Measurements from ENCODE around the gene ALDOA.

ALDOA gene

DNA sequence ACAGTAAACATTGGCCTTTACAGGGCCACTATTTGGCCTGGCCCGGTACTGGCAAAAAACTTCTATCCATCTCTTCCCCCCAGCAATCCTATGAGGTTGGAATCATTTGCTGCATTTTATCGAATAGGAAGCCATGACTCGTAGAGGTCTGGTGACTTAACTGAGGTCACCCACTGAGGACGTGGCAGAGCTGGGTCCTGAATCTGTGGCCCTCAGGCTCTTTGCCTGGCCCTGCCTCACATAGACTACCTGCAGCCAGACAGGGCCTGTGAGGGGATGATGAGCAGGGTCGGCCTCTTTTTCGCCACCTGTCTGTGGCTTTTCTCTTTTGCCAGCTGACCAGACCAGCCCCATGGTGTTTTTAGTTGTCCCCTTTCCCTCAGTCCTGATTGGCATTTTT is 12.1 kb downstream of the ALDOA start:
- Histone ChIP-seq H3K27me3 (ENCODE audit: control insufficient read depth, insufficient read depth, low read length) (no peaks in the 10 kb centered on the region), H3K9me3 (ENCODE audit: control insufficient read depth, low read length) (no peaks in the 10 kb centered on the region), H3K9ac (ENCODE audit: low read length) (peak overlapping the region; percentile 89), H3K4me1 (ENCODE audit: control insufficient read depth, insufficient read depth, low read length) (peaks cover 33% of the 10 kb centered on the region), H3K36me3 (ENCODE audit: control insufficient read depth, insufficient read depth, low read length) (peaks cover 25% of the 10 kb centered on the region), H3K4me3 (ENCODE audit: low read length) (no peak overlapping the region)

DNA sequence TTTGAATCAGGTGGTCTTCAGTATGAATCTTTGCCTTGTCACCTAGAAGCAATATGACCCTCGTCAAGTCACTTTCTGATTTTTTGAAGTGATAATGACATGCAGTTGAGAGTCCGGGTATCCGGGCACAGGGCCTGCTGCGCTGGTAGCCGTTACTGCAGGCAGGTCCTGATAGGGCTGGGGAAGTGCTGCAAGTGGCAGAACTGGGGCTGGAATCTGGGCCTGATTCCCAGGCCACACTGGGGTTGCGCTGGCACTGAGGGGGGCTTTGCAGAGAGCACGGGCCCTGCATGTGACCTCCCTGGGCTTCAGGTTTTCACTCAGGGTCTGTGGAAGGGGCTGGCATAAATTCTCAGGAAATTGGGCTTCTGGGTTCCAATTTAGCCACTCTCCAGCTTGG is 13.2 kb downstream of the ALDOA start:
- no peak overlapping the region for H3K4me3 ChIP-seq (ENCODE audit: low read length)
- H3K9me3 ChIP-seq (ENCODE audit: control insufficient read depth, low read length) = no peaks in the 10 kb centered on the region
- peaks cover 33% of the 10 kb centered on the region for H3K36me3 ChIP-seq (ENCODE audit: control insufficient read depth, insufficient read depth, low read length)
- H3K9ac ChIP-seq (ENCODE audit: low read length) = no peak overlapping the region
- peaks cover 33% of the 10 kb centered on the region for H3K4me1 ChIP-seq (ENCODE audit: control insufficient read depth, insufficient read depth, low read length)
- H3K27me3 ChIP-seq (ENCODE audit: control insufficient read depth, insufficient read depth, low read length) = no peaks in the 10 kb centered on the region

DNA sequence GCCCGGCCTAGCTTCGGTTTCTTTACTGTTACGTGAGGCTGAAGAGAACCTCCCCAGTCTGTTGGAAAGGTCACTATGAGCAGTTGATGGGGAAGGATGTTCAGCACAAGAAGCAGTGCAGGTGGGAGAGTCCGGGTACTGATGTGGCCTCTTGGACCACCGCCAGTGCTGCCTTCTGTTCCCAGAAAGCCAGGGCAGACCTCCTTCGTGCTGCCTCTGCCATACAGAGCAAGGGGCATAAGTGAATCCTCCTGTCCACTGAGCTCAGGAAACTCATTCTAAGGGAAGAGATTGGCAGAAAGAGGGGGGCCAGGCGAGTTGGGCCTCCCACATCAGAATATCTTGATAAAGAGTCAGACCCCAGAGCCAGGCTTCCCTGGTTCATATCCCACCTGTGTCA is 13.9 kb downstream of the ALDOA start:
- Histone ChIP-seq H3K36me3 (ENCODE audit: control insufficient read depth, insufficient read depth, low read length) (peaks cover 40% of the 10 kb centered on the region), H3K9me3 (ENCODE audit: control insufficient read depth, low read length) (no peaks in the 10 kb centered on the region), H3K27me3 (ENCODE audit: control insufficient read depth, insufficient read depth, low read length) (no peaks in the 10 kb centered on the region), H3K4me1 (ENCODE audit: control insufficient read depth, insufficient read depth, low read length) (peaks cover 33% of the 10 kb centered on the region), H3K9ac (ENCODE audit: low read length) (no peak overlapping the region), H3K4me3 (ENCODE audit: low read length) (no peak overlapping the region)

DNA sequence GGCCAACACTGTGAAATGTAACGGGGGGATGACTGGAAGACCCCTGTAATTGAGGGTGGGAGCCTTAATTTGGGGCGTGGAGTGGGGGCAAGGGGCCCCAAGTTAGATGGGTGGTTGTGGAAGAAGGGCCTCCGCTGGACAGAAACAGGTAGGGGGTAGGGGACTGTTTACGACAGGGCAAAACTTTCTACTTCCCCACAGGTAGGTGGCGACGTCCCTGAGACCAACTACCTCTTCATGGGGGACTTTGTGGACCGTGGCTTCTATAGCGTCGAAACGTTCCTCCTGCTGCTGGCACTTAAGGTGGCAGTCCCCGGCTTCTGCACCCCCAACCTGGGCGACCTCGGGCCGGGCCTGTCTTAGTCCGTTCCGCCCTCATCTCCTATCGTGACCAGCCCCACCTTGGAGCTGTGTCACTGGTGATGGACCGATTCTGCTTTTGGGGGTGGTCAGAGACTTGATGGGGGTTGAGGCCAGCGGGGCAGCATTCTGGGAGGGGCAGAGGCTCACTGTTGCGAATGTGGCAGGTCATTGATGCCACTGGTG is 17.1 kb downstream of the ALDOA start:
- peaks cover 40% of the 10 kb centered on the region for H3K36me3 ChIP-seq (ENCODE audit: control insufficient read depth, insufficient read depth, low read length)
- H3K9ac ChIP-seq (ENCODE audit: low read length) = no peak overlapping the region
- no peak overlapping the region for H3K4me3 ChIP-seq (ENCODE audit: low read length)
- H3K4me1 ChIP-seq (ENCODE audit: control insufficient read depth, insufficient read depth, low read length) = peaks cover 15% of the 10 kb centered on the region
- H3K9me3 ChIP-seq (ENCODE audit: control insufficient read depth, low read length) = no peaks in the 10 kb centered on the region
- H3K27me3 ChIP-seq (ENCODE audit: control insufficient read depth, insufficient read depth, low read length) = no peaks in the 10 kb centered on the region

DNA sequence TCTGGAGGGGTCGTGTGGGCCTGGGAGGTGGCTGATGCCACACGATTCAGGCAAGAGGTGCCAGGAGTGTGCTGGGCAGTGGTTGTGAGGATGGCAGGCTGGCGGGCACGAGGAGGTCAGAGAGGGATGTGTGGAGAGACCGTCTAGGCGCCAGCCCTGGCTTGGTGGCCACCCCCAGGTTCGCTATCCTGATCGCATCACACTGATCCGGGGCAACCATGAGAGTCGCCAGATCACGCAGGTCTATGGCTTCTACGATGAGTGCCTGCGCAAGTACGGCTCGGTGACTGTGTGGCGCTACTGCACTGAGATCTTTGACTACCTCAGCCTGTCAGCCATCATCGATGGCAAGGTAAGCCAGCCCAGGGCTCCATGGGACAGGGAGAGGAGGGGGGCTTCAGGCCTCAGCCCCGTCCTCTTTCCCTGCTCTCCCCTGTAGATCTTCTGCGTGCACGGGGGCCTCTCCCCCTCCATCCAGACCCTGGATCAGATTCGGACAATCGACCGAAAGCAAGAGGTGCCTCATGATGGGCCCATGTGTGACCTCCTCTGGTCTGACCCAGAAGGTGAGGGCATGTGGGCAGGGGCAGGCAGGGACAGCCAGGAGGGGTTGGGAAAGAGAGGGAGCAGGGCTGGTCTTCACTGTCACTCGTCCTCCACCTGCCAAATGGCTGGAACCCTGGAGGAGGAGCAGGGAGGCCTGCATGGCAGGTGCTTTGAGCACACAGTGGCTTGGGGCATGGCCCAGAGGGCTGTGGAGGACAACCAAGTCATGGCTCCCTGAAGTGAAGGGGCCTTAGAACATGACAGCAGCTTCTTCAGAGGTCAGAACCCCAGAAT is 17.9 kb downstream of the ALDOA start:
- Histone ChIP-seq H3K9ac (ENCODE audit: low read length) (no peak overlapping the region), H3K36me3 (ENCODE audit: control insufficient read depth, insufficient read depth, low read length) (peaks cover 32% of the 10 kb centered on the region), H3K4me3 (ENCODE audit: low read length) (no peak overlapping the region)

DNA sequence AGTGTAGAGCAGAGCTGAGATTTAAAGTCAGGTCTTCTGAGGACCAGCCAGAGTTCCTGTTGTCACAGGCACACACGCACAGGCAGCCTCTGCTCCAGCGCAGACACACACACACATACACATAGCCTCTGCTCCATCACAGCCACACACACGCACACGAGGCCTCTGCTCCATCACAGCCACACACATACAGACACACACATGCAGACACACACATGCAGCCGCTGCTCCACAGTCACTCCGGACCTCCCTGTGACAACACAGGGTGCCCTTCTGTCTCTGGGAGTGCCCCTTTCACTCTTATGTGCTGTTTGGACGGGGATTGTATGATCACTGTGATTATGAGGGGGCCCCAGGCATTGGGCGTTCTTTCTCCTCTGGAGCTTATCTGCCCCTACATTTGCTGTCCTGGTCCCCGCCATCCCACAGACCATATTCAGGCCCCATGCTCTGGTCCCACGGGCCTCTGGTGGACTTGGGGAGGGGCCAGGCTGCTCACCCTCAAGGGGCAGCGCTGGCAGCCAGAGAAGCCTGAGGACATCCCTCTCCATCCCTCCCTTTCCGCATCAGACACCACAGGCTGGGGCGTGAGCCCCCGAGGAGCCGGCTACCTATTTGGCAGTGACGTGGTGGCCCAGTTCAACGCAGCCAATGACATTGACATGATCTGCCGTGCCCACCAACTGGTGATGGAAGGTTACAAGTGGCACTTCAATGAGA is 18.7 kb downstream of the ALDOA start:
- peaks cover 28% of the 10 kb centered on the region for H3K36me3 ChIP-seq (ENCODE audit: control insufficient read depth, insufficient read depth, low read length)
- no peak overlapping the region for H3K4me3 ChIP-seq (ENCODE audit: low read length)
- peaks cover 7% of the 10 kb centered on the region for H3K4me1 ChIP-seq (ENCODE audit: control insufficient read depth, insufficient read depth, low read length)
- H3K27me3 ChIP-seq (ENCODE audit: control insufficient read depth, insufficient read depth, low read length) = no peaks in the 10 kb centered on the region
- no peaks in the 10 kb centered on the region for H3K9me3 ChIP-seq (ENCODE audit: control insufficient read depth, low read length)
- H3K9ac ChIP-seq (ENCODE audit: low read length) = no peak overlapping the region

More for the DNA sequence above, 17.9 kb downstream of the ALDOA start:
- Histone ChIP-seq H3K9me3 (ENCODE audit: control insufficient read depth, low read length) (no peaks in the 10 kb centered on the region), H3K27me3 (ENCODE audit: control insufficient read depth, insufficient read depth, low read length) (no peaks in the 10 kb centered on the region), H3K4me1 (ENCODE audit: control insufficient read depth, insufficient read depth, low read length) (peaks cover 8% of the 10 kb centered on the region)

DNA sequence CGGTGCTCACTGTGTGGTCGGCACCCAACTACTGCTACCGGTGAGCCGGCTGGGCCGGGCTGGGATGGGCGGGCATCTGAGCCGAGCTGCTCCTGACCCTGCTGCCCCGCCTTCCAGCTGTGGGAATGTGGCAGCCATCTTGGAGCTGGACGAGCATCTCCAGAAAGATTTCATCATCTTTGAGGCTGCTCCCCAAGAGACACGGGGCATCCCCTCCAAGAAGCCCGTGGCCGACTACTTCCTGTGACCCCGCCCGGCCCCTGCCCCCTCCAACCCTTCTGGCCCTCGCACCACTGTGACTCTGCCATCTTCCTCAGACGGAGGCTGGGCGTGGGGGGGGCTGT is 19.2 kb downstream of the ALDOA start:
- no peaks in the 10 kb centered on the region for H3K9me3 ChIP-seq (ENCODE audit: control insufficient read depth, low read length)
- H3K4me3 ChIP-seq (ENCODE audit: low read length) = no peak overlapping the region
- H3K27me3 ChIP-seq (ENCODE audit: control insufficient read depth, insufficient read depth, low read length) = no peaks in the 10 kb centered on the region
- H3K4me1 ChIP-seq (ENCODE audit: control insufficient read depth, insufficient read depth, low read length) = peaks cover 9% of the 10 kb centered on the region
- H3K9ac ChIP-seq (ENCODE audit: low read length) = no peak overlapping the region
- peaks cover 28% of the 10 kb centered on the region for H3K36me3 ChIP-seq (ENCODE audit: control insufficient read depth, insufficient read depth, low read length)

DNA sequence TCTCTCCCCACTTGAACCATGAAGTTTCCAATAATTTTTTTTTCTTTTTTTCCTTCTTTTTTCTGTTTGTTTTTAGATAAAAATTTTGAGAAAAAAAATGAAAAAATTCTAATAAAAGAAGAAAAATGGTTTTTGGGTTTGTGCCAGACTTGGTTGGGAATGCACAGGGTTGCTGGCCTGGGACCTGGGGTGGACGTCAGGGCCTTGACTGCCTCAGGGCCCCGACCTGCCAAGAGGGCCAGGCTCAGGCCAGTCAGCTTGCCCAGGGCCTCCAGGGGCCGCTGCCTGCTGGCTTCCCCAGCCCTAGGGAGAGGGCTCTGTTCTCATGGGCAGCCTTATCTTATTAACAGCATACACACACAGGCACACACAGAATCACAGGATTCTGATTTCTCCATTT is 19.7 kb downstream of the ALDOA start:
- H3K9ac ChIP-seq (ENCODE audit: low read length) = no peak overlapping the region
- H3K4me1 ChIP-seq (ENCODE audit: control insufficient read depth, insufficient read depth, low read length) = peaks cover 13% of the 10 kb centered on the region
- no peaks in the 10 kb centered on the region for H3K27me3 ChIP-seq (ENCODE audit: control insufficient read depth, insufficient read depth, low read length)
- H3K36me3 ChIP-seq (ENCODE audit: control insufficient read depth, insufficient read depth, low read length) = peaks cover 28% of the 10 kb centered on the region
- H3K4me3 ChIP-seq (ENCODE audit: low read length) = no peak overlapping the region
- H3K9me3 ChIP-seq (ENCODE audit: control insufficient read depth, low read length) = no peaks in the 10 kb centered on the region

DNA sequence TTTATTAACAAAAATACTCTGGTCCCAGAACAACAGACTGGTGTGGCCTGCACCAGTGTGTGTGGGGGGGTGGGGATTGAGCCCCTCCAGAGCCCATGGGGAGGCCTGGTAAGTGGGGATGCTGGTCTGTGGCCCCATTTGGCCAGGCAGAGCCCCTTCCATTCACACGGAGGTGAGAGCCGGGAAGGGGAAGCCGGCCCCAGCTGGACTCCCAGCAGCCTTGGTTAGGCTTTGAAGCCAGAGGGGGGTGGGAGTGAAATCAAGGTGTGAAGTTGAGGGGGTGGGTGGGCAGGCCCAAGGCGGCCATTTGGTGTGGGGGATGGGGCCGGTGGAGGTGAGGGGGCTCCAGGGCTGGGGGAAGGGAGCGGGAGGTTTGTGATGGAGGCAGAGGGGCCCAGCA is 20.3 kb downstream of the ALDOA start:
- Histone ChIP-seq H3K9me3 (ENCODE audit: control insufficient read depth, low read length) (no peaks in the 10 kb centered on the region), H3K36me3 (ENCODE audit: control insufficient read depth, insufficient read depth, low read length) (peaks cover 28% of the 10 kb centered on the region), H3K4me1 (ENCODE audit: control insufficient read depth, insufficient read depth, low read length) (peaks cover 16% of the 10 kb centered on the region), H3K9ac (ENCODE audit: low read length) (no peak overlapping the region), H3K4me3 (ENCODE audit: low read length) (no peak overlapping the region), H3K27me3 (ENCODE audit: control insufficient read depth, insufficient read depth, low read length) (no peaks in the 10 kb centered on the region)

DNA sequence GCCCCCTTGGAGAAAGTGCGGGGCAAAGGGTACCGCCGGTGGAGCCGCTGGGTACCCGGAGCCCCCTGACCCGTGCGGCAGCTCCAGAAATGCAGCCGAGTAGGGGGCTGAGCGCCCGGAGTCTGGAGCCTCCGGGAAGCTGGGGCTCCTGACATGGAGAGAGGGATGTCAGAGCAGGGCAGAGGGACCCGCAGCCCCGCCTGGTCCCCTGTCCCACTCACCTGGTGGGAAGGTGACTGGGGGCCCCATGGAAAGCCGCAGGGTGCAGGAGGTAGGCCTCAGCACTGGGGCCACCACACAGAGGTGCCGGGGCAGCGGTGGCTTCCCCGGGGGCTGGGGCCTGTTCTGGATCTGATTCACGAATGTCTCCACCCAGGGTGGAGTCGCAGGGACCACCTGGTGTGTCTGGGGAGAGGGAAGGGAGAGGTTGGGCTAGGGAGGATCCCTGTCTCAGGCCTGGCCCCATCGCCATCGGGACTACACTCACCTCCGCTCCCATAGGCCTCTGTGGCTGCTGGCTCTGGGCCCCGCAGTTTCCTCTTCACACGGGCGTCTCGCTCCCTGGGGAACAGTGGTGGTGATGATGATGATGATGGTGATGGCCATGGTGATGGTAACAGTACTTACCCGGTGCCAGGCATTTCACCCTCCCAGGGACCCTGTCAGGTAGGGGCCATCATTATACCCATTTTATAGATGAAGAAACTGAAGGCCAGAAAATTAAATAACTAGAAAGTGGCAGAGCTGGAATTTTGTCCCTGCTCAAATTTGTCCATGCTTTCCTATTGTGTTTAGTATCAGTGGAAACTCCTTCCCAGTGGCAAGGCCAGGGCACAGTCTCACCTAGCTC is 21.0 kb downstream of the ALDOA start:
- Histone ChIP-seq H3K36me3 (ENCODE audit: control insufficient read depth, insufficient read depth, low read length) (peaks cover 24% of the 10 kb centered on the region), H3K9me3 (ENCODE audit: control insufficient read depth, low read length) (no peaks in the 10 kb centered on the region), H3K9ac (ENCODE audit: low read length) (no peak overlapping the region), H3K27me3 (ENCODE audit: control insufficient read depth, insufficient read depth, low read length) (no peaks in the 10 kb centered on the region), H3K4me1 (ENCODE audit: control insufficient read depth, insufficient read depth, low read length) (peaks cover 17% of the 10 kb centered on the region), H3K4me3 (ENCODE audit: low read length) (no peak overlapping the region)

DNA sequence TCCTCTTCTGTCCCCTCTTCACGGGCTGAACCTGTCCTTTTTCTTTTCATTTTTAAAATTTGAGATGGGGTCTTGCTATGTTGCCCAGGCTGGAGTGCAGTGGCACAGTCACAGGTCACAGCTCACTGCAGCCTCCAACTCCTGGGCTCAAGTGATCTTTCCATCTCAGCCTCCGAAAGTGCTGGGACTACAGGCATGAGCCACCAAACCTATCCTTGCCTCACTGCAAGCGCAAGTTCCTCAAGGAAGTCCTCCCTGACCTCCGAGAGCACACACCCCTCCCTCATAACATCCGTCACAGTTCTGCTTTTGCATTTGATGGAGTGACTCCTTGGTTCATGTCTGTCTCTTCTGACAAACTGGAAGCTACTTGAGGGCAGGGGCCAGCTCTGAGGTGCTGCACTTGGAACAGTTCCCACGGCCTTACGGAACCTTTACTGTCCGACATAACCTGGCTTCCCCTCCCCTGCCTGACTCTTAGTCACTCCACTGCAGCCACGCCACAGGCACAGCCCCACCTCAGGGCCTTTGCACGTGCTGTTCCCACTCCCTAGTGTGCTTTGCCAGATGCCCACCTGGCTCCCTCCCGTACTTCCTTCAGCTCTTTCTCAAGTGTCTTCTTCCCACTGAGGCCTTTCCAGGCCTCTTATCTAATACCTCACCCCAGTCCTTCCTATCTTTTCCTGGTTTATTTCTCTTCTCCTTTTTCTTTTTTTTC is 21.8 kb downstream of the ALDOA start:
- H3K9me3 ChIP-seq (ENCODE audit: control insufficient read depth, low read length) = no peaks in the 10 kb centered on the region
- peaks cover 22% of the 10 kb centered on the region for H3K4me1 ChIP-seq (ENCODE audit: control insufficient read depth, insufficient read depth, low read length)
- no peaks in the 10 kb centered on the region for H3K27me3 ChIP-seq (ENCODE audit: control insufficient read depth, insufficient read depth, low read length)
- peaks cover 20% of the 10 kb centered on the region for H3K36me3 ChIP-seq (ENCODE audit: control insufficient read depth, insufficient read depth, low read length)
- no peak overlapping the region for H3K9ac ChIP-seq (ENCODE audit: low read length)
- H3K4me3 ChIP-seq (ENCODE audit: low read length) = no peak overlapping the region

All from mucosa of stomach (tissue), 1 donor.